ENCODE data around the gene GHSR.

DNA sequence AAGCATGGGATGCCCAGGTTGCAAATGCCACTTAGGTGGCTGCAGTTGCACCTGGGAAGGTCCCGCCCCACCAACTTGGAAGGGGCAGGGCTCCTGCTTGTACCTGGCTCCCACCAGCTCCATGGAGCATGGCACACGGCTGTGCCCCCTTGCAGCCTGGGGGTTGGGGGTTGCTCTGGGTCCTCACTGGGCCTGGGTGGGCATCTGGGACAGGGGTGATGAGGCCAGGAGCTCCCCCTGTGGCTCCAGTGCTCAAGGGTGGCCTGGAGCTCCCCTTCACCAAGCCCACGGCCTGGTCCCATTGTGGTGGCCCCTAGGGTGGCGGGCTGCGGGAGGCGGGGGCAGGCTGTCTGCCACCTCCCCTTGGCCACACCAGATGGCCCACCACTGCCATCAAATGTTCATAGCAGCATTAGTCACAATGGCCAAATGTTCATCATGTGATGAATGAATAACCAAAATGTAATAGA, 36.7 kb downstream of the GHSR start:
- TF ChIP-seq YY1 (IDR thresholded peaks at IDR 0.05; ENCODE audit: insufficient read depth, insufficient read length) (no peak), ZNF274 (IDR thresholded peaks at IDR 0.05; ENCODE audit: low read depth, low read length) (no peak)
